ENCODE measurements around the gene TYRO3.
"Not testable (repeated sequence)": the region's sequence is repeated elsewhere in the genome, so short reads cannot be mapped to it uniquely, and the experiment has no call there.

TYRO3 gene

DNA sequence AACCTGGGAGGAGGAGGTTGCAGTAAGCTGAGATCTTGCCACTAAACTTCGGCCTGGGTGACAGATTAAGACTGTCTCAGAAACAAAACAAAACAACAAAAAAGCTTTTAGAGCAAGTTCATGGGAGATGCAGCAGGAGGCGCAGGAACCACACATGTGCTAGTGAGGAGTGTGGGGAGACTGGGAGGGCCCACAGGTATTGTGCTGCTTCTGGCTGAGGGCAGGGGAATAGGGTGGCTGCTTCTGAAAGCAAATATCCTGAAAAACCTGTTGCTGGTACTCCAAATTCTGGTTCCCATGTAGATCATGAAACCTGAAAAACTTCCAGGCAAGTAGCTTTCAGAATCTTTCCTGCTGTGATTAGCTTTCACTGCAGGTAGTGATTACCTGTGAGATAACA is 22.1 kb downstream of the TYRO3 start:
- H3K9ac ChIP-seq (ENCODE audit: low read length), result no peak overlapping the region
- no peak overlapping the region for H3K4me3 ChIP-seq (ENCODE audit: low read length)
- H3K36me3 ChIP-seq (ENCODE audit: control insufficient read depth, insufficient read depth, low read length), result no peaks in the 10 kb centered on the region
- H3K9me3 ChIP-seq (ENCODE audit: control insufficient read depth, low read length), result no peaks in the 10 kb centered on the region
- H3K4me1 ChIP-seq (ENCODE audit: control insufficient read depth, insufficient read depth, low read length), result peaks cover 15% of the 10 kb centered on the region
- peaks cover 4% of the 10 kb centered on the region for H3K27me3 ChIP-seq (ENCODE audit: control insufficient read depth, insufficient read depth, low read length)

- H3K9ac ChIP-seq (ENCODE audit: low read length), result no peak overlapping the region
- peaks cover 11% of the 10 kb centered on the region for H3K4me1 ChIP-seq (ENCODE audit: control insufficient read depth, insufficient read depth, low read length)
- H3K27me3 ChIP-seq (ENCODE audit: control insufficient read depth, insufficient read depth, low read length), result peaks cover 4% of the 10 kb centered on the region
- H3K36me3 ChIP-seq (ENCODE audit: control insufficient read depth, insufficient read depth, low read length), result no peaks in the 10 kb centered on the region
- H3K9me3 ChIP-seq (ENCODE audit: control insufficient read depth, low read length), result no peaks in the 10 kb centered on the region
- H3K4me3 ChIP-seq (ENCODE audit: low read length), result no peak overlapping the region
These were observed 24.8 kb downstream of the TYRO3 start for GRCh38 chr15:41583795-41584194.

- H3K36me3 ChIP-seq (ENCODE audit: control insufficient read depth, insufficient read depth, low read length), result no peaks in the 10 kb centered on the region
- H3K4me3 ChIP-seq (ENCODE audit: low read length), result no peak overlapping the region
- H3K27me3 ChIP-seq (ENCODE audit: control insufficient read depth, insufficient read depth, low read length), result peaks cover 4% of the 10 kb centered on the region
- H3K4me1 ChIP-seq (ENCODE audit: control insufficient read depth, insufficient read depth, low read length), result peaks cover 11% of the 10 kb centered on the region
- peak overlapping the region; percentile 22 for H3K9ac ChIP-seq (ENCODE audit: low read length)
- H3K9me3 ChIP-seq (ENCODE audit: control insufficient read depth, low read length), result no peaks in the 10 kb centered on the region
These were observed 25.7 kb downstream of the TYRO3 start for GRCh38 chr15:41584636-41585126.

DNA sequence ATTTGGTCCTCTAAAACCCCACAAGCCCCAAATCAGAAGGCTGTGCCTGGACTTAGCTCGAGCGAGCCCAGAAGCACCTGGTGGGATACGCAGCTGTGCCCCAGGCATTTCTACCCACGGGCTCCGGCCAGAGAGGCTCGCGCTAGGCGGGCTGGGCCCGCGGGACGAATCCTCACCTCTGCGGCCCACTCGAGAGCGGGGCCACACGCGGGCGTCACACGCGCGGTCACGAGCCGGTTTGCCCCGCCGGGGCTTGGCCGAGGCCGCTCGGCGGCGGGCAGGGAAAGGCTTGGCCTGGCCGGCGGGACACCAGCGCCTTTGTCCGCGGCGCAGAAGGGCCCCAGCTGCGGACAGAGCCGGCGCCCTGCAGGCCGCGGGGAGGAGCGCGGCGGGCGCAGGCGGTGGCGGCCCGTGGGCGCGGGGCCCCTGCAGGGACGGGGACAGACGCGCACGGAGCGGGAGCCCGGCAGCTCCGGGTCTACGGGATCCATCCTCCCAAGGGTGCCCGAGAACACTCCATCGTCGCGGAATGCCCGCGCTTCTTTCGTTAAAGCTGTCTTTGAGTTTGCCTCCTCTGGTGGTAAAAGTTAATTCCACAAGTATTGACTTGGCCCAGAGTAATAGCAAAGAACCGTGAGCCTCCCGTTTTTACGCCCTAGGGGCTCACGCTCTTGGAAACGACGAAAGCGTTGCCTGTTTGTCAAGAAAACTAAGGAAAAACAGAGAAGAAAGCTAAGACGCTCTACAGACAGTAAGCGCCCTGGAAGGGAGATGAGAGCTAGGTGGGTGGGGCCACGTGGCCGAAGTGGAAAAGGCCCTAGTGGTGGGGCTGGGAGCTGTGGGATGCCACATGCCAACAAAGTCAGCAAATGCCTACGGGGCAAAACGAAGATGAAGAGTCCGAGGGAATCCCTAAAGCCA is 26.4 kb downstream of the TYRO3 start:
- H3K27me3 ChIP-seq (ENCODE audit: control insufficient read depth, insufficient read depth, low read length), result peaks cover 4% of the 10 kb centered on the region
- H3K36me3 ChIP-seq (ENCODE audit: control insufficient read depth, insufficient read depth, low read length), result no peaks in the 10 kb centered on the region
- H3K4me1 ChIP-seq (ENCODE audit: control insufficient read depth, insufficient read depth, low read length), result peaks cover 11% of the 10 kb centered on the region
- peak overlapping the region; percentile 22 for H3K9ac ChIP-seq (ENCODE audit: low read length)
- H3K9me3 ChIP-seq (ENCODE audit: control insufficient read depth, low read length), result no peaks in the 10 kb centered on the region
- H3K4me3 ChIP-seq (ENCODE audit: low read length), result peak overlapping the region; percentile 27

GRCh38 chr15:41586531-41587282 is 27.7 kb downstream of the TYRO3 start:
- H3K9me3 ChIP-seq (ENCODE audit: control insufficient read depth, low read length); H3K36me3 ChIP-seq (ENCODE audit: control insufficient read depth, insufficient read depth, low read length); H3K27me3 ChIP-seq (ENCODE audit: control insufficient read depth, insufficient read depth, low read length); H3K4me3 ChIP-seq (ENCODE audit: low read length); H3K9ac ChIP-seq (ENCODE audit: low read length): not testable (repeated sequence)
- peaks cover 11% of the 10 kb centered on the region for H3K4me1 ChIP-seq (ENCODE audit: control insufficient read depth, insufficient read depth, low read length)

DNA sequence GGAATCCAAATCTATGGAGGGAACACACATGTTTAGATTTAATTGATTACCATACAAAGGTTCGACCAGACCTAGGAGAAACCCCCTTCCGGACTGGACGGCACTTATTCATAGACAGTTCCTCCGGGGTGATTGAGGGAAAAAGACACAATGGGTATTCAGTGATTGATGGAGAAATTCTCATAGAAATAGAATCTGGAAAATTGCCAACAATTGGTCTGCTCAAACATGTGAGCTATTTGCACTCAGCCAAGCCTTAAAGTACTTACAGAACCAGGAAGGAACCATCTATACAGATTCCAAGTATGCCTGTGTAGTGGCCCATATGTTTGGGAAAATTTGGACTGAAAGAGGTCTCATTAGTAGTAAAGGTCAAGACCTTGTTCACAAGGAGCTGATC is 30.0 kb downstream of the TYRO3 start:
- not testable (repeated sequence) for H3K9me3 ChIP-seq (ENCODE audit: control insufficient read depth, low read length)
- peaks cover 11% of the 10 kb centered on the region for H3K4me1 ChIP-seq (ENCODE audit: control insufficient read depth, insufficient read depth, low read length)

DNA sequence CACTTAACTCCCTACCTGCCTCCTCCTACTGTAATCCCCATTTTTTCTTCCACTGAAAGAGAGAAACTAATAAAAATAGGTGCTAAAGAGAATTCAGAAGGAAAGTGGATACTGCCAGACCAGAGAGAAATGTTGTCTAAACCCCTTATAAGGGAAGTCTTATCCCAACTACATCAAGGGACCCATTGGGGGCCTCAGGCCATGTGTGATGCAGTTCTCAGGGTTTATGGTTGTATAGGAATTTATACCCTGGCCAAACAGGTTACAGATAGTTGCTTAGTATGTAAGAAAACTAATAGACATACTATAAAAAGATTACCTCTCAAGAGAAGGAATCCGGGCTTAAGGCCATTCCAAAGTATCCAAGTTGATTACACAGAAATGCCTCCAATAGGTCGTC is 30.6 kb downstream of the TYRO3 start:
- not testable (repeated sequence) for H3K9ac ChIP-seq (ENCODE audit: low read length); H3K4me3 ChIP-seq (ENCODE audit: low read length); H3K27me3 ChIP-seq (ENCODE audit: control insufficient read depth, insufficient read depth, low read length); H3K36me3 ChIP-seq (ENCODE audit: control insufficient read depth, insufficient read depth, low read length); H3K9me3 ChIP-seq (ENCODE audit: control insufficient read depth, low read length)
- peaks cover 11% of the 10 kb centered on the region for H3K4me1 ChIP-seq (ENCODE audit: control insufficient read depth, insufficient read depth, low read length)

More for the DNA sequence above, 30.0 kb downstream of the TYRO3 start:
- not testable (repeated sequence) for H3K9ac ChIP-seq (ENCODE audit: low read length); H3K4me3 ChIP-seq (ENCODE audit: low read length); H3K27me3 ChIP-seq (ENCODE audit: control insufficient read depth, insufficient read depth, low read length); H3K36me3 ChIP-seq (ENCODE audit: control insufficient read depth, insufficient read depth, low read length)

GRCh38 chr15:41591217-41591616 is 32.2 kb downstream of the TYRO3 start:
- H3K9me3 ChIP-seq (ENCODE audit: control insufficient read depth, low read length); H3K36me3 ChIP-seq (ENCODE audit: control insufficient read depth, insufficient read depth, low read length); H3K9ac ChIP-seq (ENCODE audit: low read length); H3K4me1 ChIP-seq (ENCODE audit: control insufficient read depth, insufficient read depth, low read length); H3K27me3 ChIP-seq (ENCODE audit: control insufficient read depth, insufficient read depth, low read length); H3K4me3 ChIP-seq (ENCODE audit: low read length): not testable (repeated sequence)

DNA sequence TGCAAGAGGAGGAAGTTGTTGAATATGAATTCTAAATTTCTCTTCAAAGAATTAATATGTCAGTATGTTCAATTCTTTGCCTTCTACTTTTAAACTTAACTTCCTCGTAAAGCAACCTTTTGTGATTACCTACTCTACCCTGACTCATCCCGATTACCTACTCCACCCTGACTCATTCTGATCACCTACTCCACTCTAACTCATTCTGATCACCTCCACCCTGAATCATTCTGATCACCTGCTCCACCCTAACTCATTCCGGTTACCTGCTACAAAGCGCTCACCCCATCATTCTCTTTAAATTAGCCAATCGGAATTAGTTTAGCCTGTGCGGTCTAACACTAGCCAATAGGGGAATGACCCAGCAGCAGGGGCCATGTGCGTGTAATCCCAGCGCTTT is 33.7 kb downstream of the TYRO3 start:
- H3K9ac ChIP-seq (ENCODE audit: low read length); H3K9me3 ChIP-seq (ENCODE audit: control insufficient read depth, low read length); H3K4me3 ChIP-seq (ENCODE audit: low read length); H3K27me3 ChIP-seq (ENCODE audit: control insufficient read depth, insufficient read depth, low read length); H3K36me3 ChIP-seq (ENCODE audit: control insufficient read depth, insufficient read depth, low read length); H3K4me1 ChIP-seq (ENCODE audit: control insufficient read depth, insufficient read depth, low read length): not testable (repeated sequence)

DNA sequence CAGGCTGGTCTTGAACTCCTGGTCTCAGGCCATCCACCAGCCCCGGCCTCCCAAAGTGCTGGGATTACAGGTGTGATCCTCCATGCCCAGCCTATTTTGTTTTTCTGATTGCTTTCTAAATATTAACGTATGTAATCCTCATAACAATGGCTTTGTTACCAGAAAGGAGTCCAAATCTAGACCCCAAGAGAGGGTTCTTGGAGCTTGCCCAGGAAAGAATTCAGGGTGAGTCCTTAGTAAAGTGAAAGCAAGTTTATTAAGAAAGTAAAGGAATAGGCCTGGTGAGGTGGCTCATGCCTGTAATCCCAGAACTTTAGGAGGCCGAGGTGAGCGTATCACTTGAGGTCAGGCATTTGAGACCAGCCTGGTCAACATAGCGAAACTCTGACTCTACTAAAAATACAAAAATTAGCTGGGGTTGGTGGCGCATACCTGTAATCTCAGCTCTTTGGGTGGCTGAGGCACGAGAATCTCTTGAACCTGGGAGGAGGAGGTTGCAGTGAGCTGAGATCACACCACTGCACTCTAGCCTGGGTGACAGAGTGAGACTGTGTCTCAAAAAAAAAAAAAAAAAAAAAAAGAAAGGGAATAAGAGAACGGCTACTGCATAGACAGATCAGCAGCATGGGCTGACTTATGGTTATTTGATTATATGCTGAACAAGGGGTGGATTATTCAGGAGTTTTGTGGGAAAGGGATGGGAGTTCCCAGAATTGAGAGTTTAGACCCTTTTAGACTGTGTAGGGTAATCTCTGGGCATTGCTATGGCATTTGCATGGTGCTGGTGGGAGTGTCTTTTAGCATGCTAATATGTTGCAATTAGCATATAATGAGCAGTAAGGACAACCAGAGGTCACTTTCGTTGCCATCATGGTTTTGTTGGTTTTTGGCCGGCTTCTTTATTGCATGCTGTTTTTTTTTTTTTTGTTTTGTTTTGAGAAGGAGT is 36.1 kb downstream of the TYRO3 start:
- Histone ChIP-seq H3K9me3 (ENCODE audit: control insufficient read depth, low read length) (no peaks in the 10 kb centered on the region), H3K9ac (ENCODE audit: low read length) (no peak overlapping the region), H3K36me3 (ENCODE audit: control insufficient read depth, insufficient read depth, low read length) (no peaks in the 10 kb centered on the region), H3K4me3 (ENCODE audit: low read length) (no peak overlapping the region), H3K4me1 (ENCODE audit: control insufficient read depth, insufficient read depth, low read length) (no peaks in the 10 kb centered on the region), H3K27me3 (ENCODE audit: control insufficient read depth, insufficient read depth, low read length) (no peaks in the 10 kb centered on the region)

DNA sequence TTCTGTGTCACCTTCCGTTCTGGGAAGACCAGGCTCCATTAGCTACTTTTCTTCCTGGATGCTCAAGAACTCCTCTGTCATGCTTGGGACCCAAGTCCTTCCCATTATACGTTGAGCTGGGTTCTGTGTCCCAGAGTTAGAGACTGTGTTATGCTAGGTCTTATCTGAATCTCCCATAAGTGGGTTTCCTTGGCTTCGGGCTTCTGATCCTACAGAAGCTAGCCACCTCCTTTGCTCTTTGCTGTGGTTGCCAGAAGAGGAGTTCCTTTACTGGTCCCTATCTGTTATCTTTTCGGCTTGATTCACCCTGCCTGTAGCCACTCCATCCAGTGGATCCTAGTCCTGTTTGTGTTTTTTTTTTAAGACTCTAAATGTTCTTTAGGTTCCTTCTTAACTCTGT is 38.0 kb downstream of the TYRO3 start:
- Histone ChIP-seq H3K9me3 (ENCODE audit: control insufficient read depth, low read length) (no peaks in the 10 kb centered on the region), H3K27me3 (ENCODE audit: control insufficient read depth, insufficient read depth, low read length) (no peaks in the 10 kb centered on the region), H3K9ac (ENCODE audit: low read length) (no peak overlapping the region), H3K36me3 (ENCODE audit: control insufficient read depth, insufficient read depth, low read length) (no peaks in the 10 kb centered on the region), H3K4me1 (ENCODE audit: control insufficient read depth, insufficient read depth, low read length) (no peaks in the 10 kb centered on the region), H3K4me3 (ENCODE audit: low read length) (no peak overlapping the region)

Measured in mucosa of stomach (tissue), 1 donor.